Glutamatergic neuron (in vitro differentiated cells): Measurements from ENCODE around the gene OAF. TPM values are rescaled to one million over a fixed set of nuclear protein-coding genes. Genes with fewer than 3 reads are reported as not detected.

Experiments used
- DNase-seq: peaks from one replicate; pipeline ENCODE4 v3.0.0; 2022
- H3K27ac Mint-ChIP-seq: one replicate; pipeline ENCODE4 v1.8.0; 2020; ENCODE audit warnings: mild to moderate bottlenecking, mixed read lengths, inconsistent platforms; ENCODE audit not compliant: unreplicated experiment
- H3K27me3 Mint-ChIP-seq: one replicate; pipeline ENCODE4 v1.8.0; 2020; ENCODE audit warnings: mild to moderate bottlenecking, moderate library complexity, mixed read lengths, inconsistent platforms; ENCODE audit not compliant: unreplicated experiment
- H3K36me3 Mint-ChIP-seq: one replicate; pipeline ENCODE4 v1.8.0; 2020; ENCODE audit warnings: mild to moderate bottlenecking, mixed read lengths, inconsistent platforms; ENCODE audit not compliant: unreplicated experiment
- H3K4me1 Mint-ChIP-seq: one replicate; pipeline ENCODE4 v1.8.0; 2020; ENCODE audit warnings: mild to moderate bottlenecking, low read depth, mixed read lengths, inconsistent platforms; ENCODE audit not compliant: unreplicated experiment
- H3K4me3 Mint-ChIP-seq: one replicate; pipeline ENCODE4 v1.8.0; 2020; ENCODE audit warnings: mild to moderate bottlenecking, mixed read lengths, inconsistent platforms; ENCODE audit not compliant: unreplicated experiment
- H3K9me3 Mint-ChIP-seq: one replicate; pipeline ENCODE4 v1.8.0; 2020; ENCODE audit warnings: mild to moderate bottlenecking, moderate library complexity, mixed read lengths, inconsistent platforms; ENCODE audit not compliant: unreplicated experiment
- CTCF ChIP-seq: fragments of 200-600 bp; sonication (generic); IDR thresholded peaks from one replicate; pipeline ENCODE4 v1.5.0; 2021; ENCODE audit not compliant: partially characterized antibody, unreplicated experiment
- total RNA-seq: library from RNA; stranded (reverse); fragmentation: NEBNext Ultra II Directional; extraction: Animal tissue kit (Norgen Biotek cat#: 25700); gene quantifications from one replicate; pipeline ENCODE4 v1.2.1, GENCODE V29; 2021; ENCODE audit not compliant: unreplicated experiment

OAF gene
- total RNA-seq, 1 donor from 2014 or later = not detected

- Mint-ChIP-seq H3K4me3 (no peak overlapping the region), H3K27ac (no peak overlapping the region), H3K4me1 (peaks cover 4% of the 10 kb centered on the region), H3K27me3 (peaks cover 20% of the 10 kb centered on the region), H3K36me3 (no peaks in the 10 kb centered on the region), H3K9me3 (peaks cover 10% of the 10 kb centered on the region)
- no peak for DNase-seq
- no peak for TF ChIP-seq CTCF
Measured at GRCh38 chr11:120208777-120209176, 2.1 kb upstream of the OAF start.

GRCh38 chr11:120209746-120210625 lies 846 bp upstream of the OAF start:
- peak overlapping the region; percentile 84 for H3K4me3 Mint-ChIP-seq
- TF ChIP-seq CTCF = no peak
- no peak for DNase-seq
- no peaks in the 10 kb centered on the region for H3K36me3 Mint-ChIP-seq
- H3K27me3 Mint-ChIP-seq = peaks cover 26% of the 10 kb centered on the region
- H3K9me3 Mint-ChIP-seq = peaks cover 10% of the 10 kb centered on the region
- peak overlapping the region; percentile 33 for H3K27ac Mint-ChIP-seq
- H3K4me1 Mint-ChIP-seq = peaks cover 4% of the 10 kb centered on the region

GRCh38 chr11:120211522-120212258 lies 858 bp downstream of the OAF start:
- Mint-ChIP-seq H3K4me1 (peaks cover 4% of the 10 kb centered on the region), H3K36me3 (no peaks in the 10 kb centered on the region), H3K4me3 (peak overlapping the region; percentile 90), H3K9me3 (peaks cover 10% of the 10 kb centered on the region), H3K27me3 (peaks cover 24% of the 10 kb centered on the region), H3K27ac (no peak overlapping the region)
- no peak for DNase-seq
- no peak for TF ChIP-seq CTCF

- H3K36me3 Mint-ChIP-seq = no peaks in the 10 kb centered on the region
- H3K27ac Mint-ChIP-seq = no peak overlapping the region
- peaks cover 24% of the 10 kb centered on the region for H3K27me3 Mint-ChIP-seq
- DNase-seq = no peak
- no peak for TF ChIP-seq CTCF
- H3K9me3 Mint-ChIP-seq = peaks cover 10% of the 10 kb centered on the region
- H3K4me1 Mint-ChIP-seq = peaks cover 4% of the 10 kb centered on the region
- H3K4me3 Mint-ChIP-seq = no peak overlapping the region
Measured at GRCh38 chr11:120212259-120212878, 1.5 kb downstream of the OAF start.

GRCh38 chr11:120212926-120213325 lies 2.1 kb downstream of the OAF start:
- H3K27ac Mint-ChIP-seq = no peak overlapping the region
- no peak overlapping the region for H3K4me3 Mint-ChIP-seq
- no peaks in the 10 kb centered on the region for H3K36me3 Mint-ChIP-seq
- H3K9me3 Mint-ChIP-seq = peaks cover 10% of the 10 kb centered on the region
- peaks cover 4% of the 10 kb centered on the region for H3K4me1 Mint-ChIP-seq
- DNase-seq = no peak
- no peak for TF ChIP-seq CTCF
- peaks cover 24% of the 10 kb centered on the region for H3K27me3 Mint-ChIP-seq
